Adrenal gland (tissue), 12 donors: ENCODE results near the gene IL32. TPM values are rescaled to one million over a fixed set of nuclear protein-coding genes. Genes with fewer than 3 reads are reported as not detected.

Source experiments
- DNase-seq, 7 donors: peaks; one replicate each; pipeline ENCODE4 v3.0.0-alpha.2; 2019 to 2020
- H3K27ac ChIP-seq, 5 donors: fragments of 200-600 bp; sonication (generic) in 4 of 5; 1 replicate in 3 of 5; 2 replicates in 2 of 5; pipeline versions ENCODE4 v1.5.1 to v1.8.0; 2016 to 2020; ENCODE audit warnings: mild to moderate bottlenecking in 1 of 5
- H3K27me3 ChIP-seq: fragments of 200-600 bp; 2 replicates; pipeline ENCODE4 v1.8.0; 2021
- H3K36me3 ChIP-seq, 2 donors: fragments of 200-600 bp; replicated peaks in 1 of 2; 1 replicate in 1 of 2; 2 replicates in 1 of 2; pipeline versions ENCODE4 v1.5.1 to v1.8.0; 2018 to 2022
- H3K4me1 ChIP-seq, 2 donors: fragments of 200-600 bp; replicated peaks in 1 of 2; 1 replicate in 1 of 2; 2 replicates in 1 of 2; pipeline versions ENCODE4 v1.5.1 to v1.8.0; 2018 to 2021
- H3K4me3 ChIP-seq, 4 donors: fragments of 200-600 bp; sonication (generic) in 3 of 4; one replicate each; pipeline ENCODE4 v1.5.1; 2016 to 2018
- H3K9me3 ChIP-seq, 3 donors: fragments of 200-600 bp; sonication (generic) in 1 of 3; replicated peaks in 1 of 3; 1 replicate in 2 of 3; 2 replicates in 1 of 3; pipeline versions ENCODE4 v1.5.1 to v1.8.0; 2016 to 2021
- POLR2A ChIP-seq, 2 donors: fragments of 450-650 bp; IDR thresholded peaks; one replicate each; pipeline ENCODE4 v1.6.1; 2017; ENCODE audit warnings: antibody characterized with exemption in 2 of 2, mild to moderate bottlenecking in 2 of 2, moderate library complexity in 1 of 2
- WGBS, 4 donors: extraction: QIAGEN DNeasy Blood & Tissue Kit in 2 of 4; methylation state at CpG; one replicate each; pipeline versions ENCODE4 v1.1.5 to v1.1.7; 2013 to 2017; 5-methylcytosine and 5-hydroxymethylcytosine counted together
- intact Hi-C, 2 donors: fragments of 100-400 bp; cut with DNase I; formaldehyde crosslinking; loops; one replicate each; pipeline versions ENCODE4 v1.14.1 to v1.15.0; 2022 to 2023
- polyA plus RNA-seq, 3 donors: library from polyadenylated mRNA; stranded (reverse); fragments of 200-250 nt in 2 of 3; fragments of 350-450 nt in 1 of 3; fragmentation: Illumina TruSeq in 1 of 3; extraction: RNeasy Lipid Tissue Mini Kit (QIAGEN cat#74804) in 1 of 3; gene quantifications; one replicate each; pipeline ENCODE4 v1.2.3, GENCODE V29; 2013 to 2014
- small RNA-seq, 2 donors: library from RNA; depleted of rRNA; stranded (forward); fragments of <200 nt; gene quantifications; one replicate each; pipeline ENCODE3, GENCODE V24; 2016
- total RNA-seq, 9 donors: library from RNA; depleted of rRNA in 4 of 9; stranded (reverse); fragments of >200 nt in 4 of 9; fragments of 120-200 nt in 1 of 9; fragmentation: NEBNext Ultra II Directional in 1 of 9; extraction: Animal tissue kit (Norgen Biotek cat#: 25700) in 1 of 9; gene quantifications; one replicate each; pipeline versions ENCODE4 v1.1.0 to v1.2.4, GENCODE V29; 2013 to 2023
- TF ChIP-seq, protein P1 (sequence below), 6 experiments: fragments of 450-650 bp in 4 of 6; fragments of 200-600 bp in 2 of 6; sonication (generic) in 1 of 6; IDR thresholded peaks; 1 replicate in 5 of 6; 2 replicates in 1 of 6; pipeline versions ENCODE4 v1.5.1 to v1.8.0; 2016 to 2021; ENCODE audit warnings: antibody characterized with exemption in 6 of 6, mild to moderate bottlenecking in 2 of 6, moderate library complexity in 1 of 6
- donor health status: healthy with polysubstance abuse.
- donor health status: Bipolar disorder and iron deficiency.
- donor health status: DM: yes; HTN: yes; CAD: no.
- donor health status: DM: no; HTN: no; CAD: no.
- donor health status: DM: no; HTN: no; CAD: no.
- donor health status: DM: yes; HTN: yes; CAD: no.

Gene IL32
- total and polyA plus RNA-seq, 12 donors, result 3.9 to 127 (median 23.1) TPM

DNA sequence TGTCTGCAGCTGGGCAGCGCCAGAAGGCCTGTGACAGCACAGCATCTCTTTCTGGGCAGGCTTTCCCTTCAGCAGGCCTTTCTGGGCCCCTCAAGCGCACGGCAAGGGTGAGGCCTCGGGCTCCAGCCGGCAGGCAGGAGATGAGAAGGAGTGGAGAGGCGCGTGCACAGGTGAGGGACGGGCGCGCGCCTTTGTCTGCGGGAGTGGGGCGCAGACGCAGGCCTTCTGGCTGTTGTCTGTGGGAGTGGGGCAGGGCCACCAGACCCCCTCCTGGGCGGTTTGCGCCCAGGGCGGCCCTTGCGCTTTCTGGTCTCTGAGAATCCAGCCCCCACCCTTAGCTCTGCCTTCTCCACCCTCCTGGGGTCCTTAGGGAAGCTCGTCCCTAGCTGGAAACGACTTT lies 53.4 kb downstream of the IL32 start:
- TF ChIP-seq POLR2A (IDR thresholded peaks at IDR 0.05), result no peak
- TF ChIP-seq, protein P1, sequence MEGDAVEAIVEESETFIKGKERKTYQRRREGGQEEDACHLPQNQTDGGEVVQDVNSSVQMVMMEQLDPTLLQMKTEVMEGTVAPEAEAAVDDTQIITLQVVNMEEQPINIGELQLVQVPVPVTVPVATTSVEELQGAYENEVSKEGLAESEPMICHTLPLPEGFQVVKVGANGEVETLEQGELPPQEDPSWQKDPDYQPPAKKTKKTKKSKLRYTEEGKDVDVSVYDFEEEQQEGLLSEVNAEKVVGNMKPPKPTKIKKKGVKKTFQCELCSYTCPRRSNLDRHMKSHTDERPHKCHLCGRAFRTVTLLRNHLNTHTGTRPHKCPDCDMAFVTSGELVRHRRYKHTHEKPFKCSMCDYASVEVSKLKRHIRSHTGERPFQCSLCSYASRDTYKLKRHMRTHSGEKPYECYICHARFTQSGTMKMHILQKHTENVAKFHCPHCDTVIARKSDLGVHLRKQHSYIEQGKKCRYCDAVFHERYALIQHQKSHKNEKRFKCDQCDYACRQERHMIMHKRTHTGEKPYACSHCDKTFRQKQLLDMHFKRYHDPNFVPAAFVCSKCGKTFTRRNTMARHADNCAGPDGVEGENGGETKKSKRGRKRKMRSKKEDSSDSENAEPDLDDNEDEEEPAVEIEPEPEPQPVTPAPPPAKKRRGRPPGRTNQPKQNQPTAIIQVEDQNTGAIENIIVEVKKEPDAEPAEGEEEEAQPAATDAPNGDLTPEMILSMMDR (IDR thresholded peaks at IDR 0.05), result no peak

More for the DNA sequence above, 53.4 kb downstream of the IL32 start:
- no peak for DNase-seq
- WGBS, 4 donors, result 91 to 96% (median 94%) methylated on average over 9 to 20 of the region's 20 CpGs
- Histone ChIP-seq H3K27ac (no peak overlapping the region), H3K27me3 (no peaks in the 10 kb centered on the region), H3K36me3 (peaks cover 0 to 41% of the 10 kb centered on the region in 2 donors), H3K4me3 (no peak overlapping the region), H3K4me1 (peaks cover 8 to 28% of the 10 kb centered on the region in 2 donors), H3K9me3 (no peaks in the 10 kb centered on the region)
- intact Hi-C loops, result no loop called here

Small RNA genes within 50 kb of the gene (small RNA-seq; reads per million reads assigned to genes)
- 0 to 0.08 reads per million in 2 donors for gene RNU1-22P

Other genes starting within 250 kb of the IL32 start
- under 1 TPM in 3 of 9 donors, not detected in 6; 0.72 to 0.88 (median 0.83) TPM for gene PRSS21, start 248.4 kb upstream of the IL32 start, total RNA-seq
- gene PRSS21, start 248.4 kb upstream of the IL32 start, polyA plus RNA-seq, result 1 to 10 TPM in 1 of 3 donors, under 1 TPM in 2; 0.20 to 2.6 (median 0.98) TPM
- 100 to 1,000 TPM in 1 of 9 donors, 1 to 10 TPM in 3, under 1 TPM in 3, not detected in 2; 0.41 to 119 (median 1.2) TPM for gene ZG16B, start 235.3 kb upstream of the IL32 start, total RNA-seq
- gene ZG16B, start 235.3 kb upstream of the IL32 start, polyA plus RNA-seq, result under 1 TPM in 2 of 3 donors, not detected in 1; 0.35 to 0.81 TPM
- under 1 TPM in 2 of 9 donors, not detected in 7; 0.32 to 0.41 TPM for gene PRSS22, start 207.5 kb upstream of the IL32 start, total RNA-seq
- under 1 TPM in 1 of 3 donors, not detected in 2; 0.07 TPM for gene PRSS22, start 207.5 kb upstream of the IL32 start, polyA plus RNA-seq
- gene FLYWCH2, start 182.4 kb upstream of the IL32 start, total RNA-seq, result 100 to 1,000 TPM in 4 of 9 donors, 10 to 100 TPM in 5; 28.8 to 232 (median 69.9) TPM
- 10 to 100 TPM; 16.7 to 87.1 (median 49.5) TPM for gene FLYWCH2, start 182.4 kb upstream of the IL32 start, polyA plus RNA-seq
- 10 to 100 TPM; 13.6 to 89.8 (median 46.4) TPM for gene FLYWCH1, start 153.7 kb upstream of the IL32 start, total RNA-seq
- gene FLYWCH1, start 153.7 kb upstream of the IL32 start, polyA plus RNA-seq, result 10 to 100 TPM in 2 of 3 donors, 1 to 10 TPM in 1; 3.3 to 79.7 (median 55.6) TPM
- not detected for gene KREMEN2, start 101.4 kb upstream of the IL32 start, total RNA-seq
- gene KREMEN2, start 101.4 kb upstream of the IL32 start, polyA plus RNA-seq, result not detected
- gene PAQR4, start 96.3 kb upstream of the IL32 start, total RNA-seq, result 10 to 100 TPM in 7 of 9 donors, 1 to 10 TPM in 2; 7.4 to 17.0 (median 13.2) TPM
- 10 to 100 TPM in 1 of 3 donors, 1 to 10 TPM in 2; 4.1 to 14.6 (median 8.1) TPM for gene PAQR4, start 96.3 kb upstream of the IL32 start, polyA plus RNA-seq
- 1 to 10 TPM in 8 of 9 donors, under 1 TPM in 1; 0.46 to 7.0 (median 2.9) TPM for gene PKMYT1, start 85.2 kb upstream of the IL32 start, total RNA-seq
- gene PKMYT1, start 85.2 kb upstream of the IL32 start, polyA plus RNA-seq, result 1 to 10 TPM; 1.0 to 3.7 (median 2.0) TPM
- gene CLDN9, start 52.7 kb upstream of the IL32 start, total RNA-seq, result under 1 TPM in 2 of 9 donors, not detected in 7; 0.28 to 0.31 TPM
- 1 to 10 TPM in 1 of 3 donors, under 1 TPM in 1, not detected in 1; 0.34 to 1.4 TPM for gene CLDN9, start 52.7 kb upstream of the IL32 start, polyA plus RNA-seq
- under 1 TPM in 2 of 9 donors, not detected in 7; 0.46 to 0.47 TPM for gene CLDN6, start 47.5 kb upstream of the IL32 start, total RNA-seq
- gene CLDN6, start 47.5 kb upstream of the IL32 start, polyA plus RNA-seq, result not detected
- 100 to 1,000 TPM in 2 of 9 donors, 10 to 100 TPM in 6, 1 to 10 TPM in 1; 8.8 to 175 (median 42.5) TPM for gene TNFRSF12A, start 45.3 kb upstream of the IL32 start, total RNA-seq
- 100 to 1,000 TPM in 1 of 3 donors, 10 to 100 TPM in 2; 41.8 to 124 (median 60.9) TPM for gene TNFRSF12A, start 45.3 kb upstream of the IL32 start, polyA plus RNA-seq
- 100 to 1,000 TPM in 1 of 9 donors, 10 to 100 TPM in 8; 35.4 to 138 (median 62.7) TPM for gene HCFC1R1, start 41.7 kb upstream of the IL32 start, total RNA-seq
- gene HCFC1R1, start 41.7 kb upstream of the IL32 start, polyA plus RNA-seq, result 100 to 1,000 TPM in 2 of 3 donors, 10 to 100 TPM in 1; 29.7 to 609 (median 462) TPM
- gene THOC6, start 41.6 kb upstream of the IL32 start, total RNA-seq, result 10 to 100 TPM; 14.9 to 24.3 (median 17.3) TPM
- 100 to 1,000 TPM in 1 of 3 donors, 10 to 100 TPM in 1, 1 to 10 TPM in 1; 9.0 to 107 (median 78.6) TPM for gene THOC6, start 41.6 kb upstream of the IL32 start, polyA plus RNA-seq
- gene BICDL2, start 28.7 kb upstream of the IL32 start, total RNA-seq, result under 1 TPM in 2 of 9 donors, not detected in 7; 0.14 to 0.31 TPM
- gene BICDL2, start 28.7 kb upstream of the IL32 start, polyA plus RNA-seq, result under 1 TPM in 2 of 3 donors, not detected in 1; 0.20 to 0.24 TPM
- gene MMP25, start 19.1 kb upstream of the IL32 start, total RNA-seq, result under 1 TPM in 8 of 9 donors, not detected in 1; 0.11 to 0.65 (median 0.35) TPM
- gene MMP25, start 19.1 kb upstream of the IL32 start, polyA plus RNA-seq, result 1 to 10 TPM in 1 of 3 donors, under 1 TPM in 2; 0.09 to 3.1 (median 0.47) TPM
- gene ZSCAN10, start 33.7 kb downstream of the IL32 start, total RNA-seq, result under 1 TPM in 3 of 9 donors, not detected in 6; 0.11 to 0.50 (median 0.15) TPM
- gene ZSCAN10, start 33.7 kb downstream of the IL32 start, polyA plus RNA-seq, result under 1 TPM in 1 of 3 donors, not detected in 2; 0.13 TPM
- gene ZNF205, start 46.9 kb downstream of the IL32 start, total RNA-seq, result 10 to 100 TPM in 8 of 9 donors, 1 to 10 TPM in 1; 6.3 to 25.5 (median 13.3) TPM
- gene ZNF205, start 46.9 kb downstream of the IL32 start, polyA plus RNA-seq, result 10 to 100 TPM in 2 of 3 donors, 1 to 10 TPM in 1; 3.8 to 86.1 (median 33.9) TPM
- gene ZNF213, start 69.4 kb downstream of the IL32 start, total RNA-seq, result 10 to 100 TPM in 7 of 9 donors, 1 to 10 TPM in 2; 2.6 to 19.3 (median 12.6) TPM
- 10 to 100 TPM in 2 of 3 donors, 1 to 10 TPM in 1; 4.2 to 19.5 (median 10.4) TPM for gene ZNF213, start 69.4 kb downstream of the IL32 start, polyA plus RNA-seq
- gene OR1F1, start 122.6 kb downstream of the IL32 start, total RNA-seq, result not detected
- not detected for gene OR1F1, start 122.6 kb downstream of the IL32 start, polyA plus RNA-seq
- 10 to 100 TPM in 3 of 9 donors, 1 to 10 TPM in 6; 4.4 to 15.4 (median 8.6) TPM for gene ZNF200, start 169.5 kb downstream of the IL32 start, total RNA-seq
- gene ZNF200, start 169.5 kb downstream of the IL32 start, polyA plus RNA-seq, result 1 to 10 TPM; 5.4 to 7.8 (median 6.2) TPM
- 1 to 10 TPM in 8 of 9 donors, under 1 TPM in 1; 0.39 to 7.8 (median 4.1) TPM for gene MEFV, start 191.0 kb downstream of the IL32 start, total RNA-seq
- under 1 TPM; 0.40 to 0.72 (median 0.71) TPM for gene MEFV, start 191.0 kb downstream of the IL32 start, polyA plus RNA-seq
- gene ZNF263, start 217.9 kb downstream of the IL32 start, total RNA-seq, result 10 to 100 TPM; 22.5 to 84.0 (median 36.2) TPM
- gene ZNF263, start 217.9 kb downstream of the IL32 start, polyA plus RNA-seq, result 10 to 100 TPM; 18.5 to 26.4 (median 21.8) TPM
- gene TIGD7, start 239.8 kb downstream of the IL32 start, total RNA-seq, result 1 to 10 TPM; 2.1 to 8.7 (median 4.5) TPM
- 1 to 10 TPM; 3.5 to 7.0 (median 4.6) TPM for gene TIGD7, start 239.8 kb downstream of the IL32 start, polyA plus RNA-seq
- gene ZNF75A, start 239.9 kb downstream of the IL32 start, total RNA-seq, result 10 to 100 TPM in 8 of 9 donors, 1 to 10 TPM in 1; 7.9 to 46.4 (median 22.5) TPM
- 10 to 100 TPM; 24.9 to 42.0 (median 37.4) TPM for gene ZNF75A, start 239.9 kb downstream of the IL32 start, polyA plus RNA-seq